ENCODE measurements around the gene TRAF7.
A peak's percentile ranks its signal among the peaks of the same experiment; 100 is the strongest.
"Not testable (repeated sequence)": the region's sequence is repeated elsewhere in the genome, so short reads cannot be mapped to it uniquely, and the experiment has no call there.

Gene TRAF7

GRCh38 chr16:2122429-2122828 is 33.2 kb upstream of the TRAF7 start:
- DNase-seq (ENCODE audit: low read depth), result no peak

GRCh38 chr16:2122934-2123683 is 32.5 kb upstream of the TRAF7 start:
- DNase-seq (ENCODE audit: low read depth), result not testable (repeated sequence)

- not testable (repeated sequence) for DNase-seq (ENCODE audit: low read depth)
Measured at GRCh38 chr16:2123706-2124376, 31.7 kb upstream of the TRAF7 start.

- DNase-seq (ENCODE audit: low read depth), result not testable (repeated sequence)
Measured at GRCh38 chr16:2124377-2124693, 31.2 kb upstream of the TRAF7 start.

GRCh38 chr16:2124694-2125444 is 30.7 kb upstream of the TRAF7 start:
- peak; percentile 54 for DNase-seq (ENCODE audit: low read depth)

GRCh38 chr16:2125609-2126008 is 30.0 kb upstream of the TRAF7 start:
- DNase-seq (ENCODE audit: low read depth), result not testable (repeated sequence)

GRCh38 chr16:2126161-2126743 is 29.3 kb upstream of the TRAF7 start:
- not testable (repeated sequence) for DNase-seq (ENCODE audit: low read depth)

GRCh38 chr16:2126928-2127556 is 28.5 kb upstream of the TRAF7 start:
- DNase-seq (ENCODE audit: low read depth), result not testable (repeated sequence)

GRCh38 chr16:2127630-2128280 is 27.8 kb upstream of the TRAF7 start:
- DNase-seq (ENCODE audit: low read depth), result not testable (repeated sequence)

- peak; percentile 74 for DNase-seq (ENCODE audit: low read depth)
Measured at GRCh38 chr16:2129251-2129650, 26.3 kb upstream of the TRAF7 start.

- not testable (repeated sequence) for DNase-seq (ENCODE audit: low read depth)
Measured at GRCh38 chr16:2129890-2130447, 25.6 kb upstream of the TRAF7 start.

GRCh38 chr16:2133797-2134196 is 21.8 kb upstream of the TRAF7 start:
- not testable (repeated sequence) for DNase-seq (ENCODE audit: low read depth)

GRCh38 chr16:2135071-2135470 is 20.5 kb upstream of the TRAF7 start:
- not testable (repeated sequence) for DNase-seq (ENCODE audit: low read depth)

GRCh38 chr16:2135770-2136490 is 19.7 kb upstream of the TRAF7 start, which contains the start of gene PKD1:
Gene PKD1 (minus strand): TSS chr16:2135898. CDS start chr16:2135689, 209 bp downstream.
- peak; percentile 93 for DNase-seq (ENCODE audit: low read depth)

GRCh38 chr16:2142942-2143877 is 12.4 kb upstream of the TRAF7 start:
- DNase-seq (ENCODE audit: low read depth), result no peak

- DNase-seq (ENCODE audit: low read depth), result no peak
Measured at GRCh38 chr16:2143878-2144485, 11.6 kb upstream of the TRAF7 start.

GRCh38 chr16:2145843-2146242 is 9.7 kb upstream of the TRAF7 start:
- DNase-seq (ENCODE audit: low read depth), result no peak

GRCh38 chr16:2147378-2147777 is 8.2 kb upstream of the TRAF7 start:
- no peak for DNase-seq (ENCODE audit: low read depth)
